GM19099 (cell line): ENCODE measurements around the gene RASSF4.

Experiments used
- POLR2A ChIP-seq: IDR thresholded peaks from 3 replicates; pipeline ENCODE4 v1.6.1; 2011; ENCODE audit warnings: low read depth; ENCODE audit not compliant: insufficient read length; ENCODE audit errors: extremely low read depth

RASSF4 gene

DNA sequence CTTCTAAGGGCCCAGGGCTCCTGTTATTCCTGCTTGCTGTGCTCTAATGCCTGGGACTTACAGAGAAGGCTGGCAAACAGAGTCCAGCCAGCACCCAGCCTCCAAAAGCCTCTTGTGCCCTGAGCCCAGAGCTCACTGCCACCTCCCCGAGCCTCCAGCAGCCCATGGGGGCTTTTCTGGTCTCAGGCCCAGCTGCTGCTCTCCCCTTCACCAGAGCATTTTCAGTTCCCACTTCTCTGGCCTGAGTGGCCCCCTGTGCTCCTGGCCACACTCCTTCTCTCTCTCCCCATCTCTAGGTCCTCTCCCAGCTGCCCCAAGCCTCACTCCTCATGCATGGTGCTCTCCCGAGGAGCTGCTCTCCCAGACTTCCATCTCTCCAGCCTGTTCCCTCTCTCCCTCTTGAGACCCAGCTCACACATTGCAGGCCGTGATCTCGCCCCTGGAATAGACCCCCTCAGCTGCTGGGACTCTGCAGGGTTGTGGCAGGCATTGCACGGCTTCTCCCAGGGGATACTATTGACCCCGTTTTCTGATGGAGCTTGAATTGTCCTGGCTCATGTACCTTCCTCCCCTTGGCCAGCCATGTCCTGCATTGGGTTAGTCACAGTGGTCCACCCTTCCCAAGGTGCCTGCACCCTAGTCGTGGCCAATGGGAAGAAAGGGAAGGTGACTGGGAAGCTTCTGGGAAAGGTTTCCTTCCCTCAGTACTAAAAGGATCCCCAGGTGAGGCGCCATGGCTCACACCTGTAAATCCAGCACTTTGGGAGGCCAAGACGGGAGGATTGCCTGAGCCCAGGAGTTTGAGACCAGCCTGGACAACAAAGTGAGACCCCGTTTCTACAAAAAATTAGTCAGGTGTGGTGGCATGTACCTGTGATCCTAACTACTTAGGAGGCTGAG, 9.0 kb upstream of the RASSF4 start:
- no peak for TF ChIP-seq POLR2A

DNA sequence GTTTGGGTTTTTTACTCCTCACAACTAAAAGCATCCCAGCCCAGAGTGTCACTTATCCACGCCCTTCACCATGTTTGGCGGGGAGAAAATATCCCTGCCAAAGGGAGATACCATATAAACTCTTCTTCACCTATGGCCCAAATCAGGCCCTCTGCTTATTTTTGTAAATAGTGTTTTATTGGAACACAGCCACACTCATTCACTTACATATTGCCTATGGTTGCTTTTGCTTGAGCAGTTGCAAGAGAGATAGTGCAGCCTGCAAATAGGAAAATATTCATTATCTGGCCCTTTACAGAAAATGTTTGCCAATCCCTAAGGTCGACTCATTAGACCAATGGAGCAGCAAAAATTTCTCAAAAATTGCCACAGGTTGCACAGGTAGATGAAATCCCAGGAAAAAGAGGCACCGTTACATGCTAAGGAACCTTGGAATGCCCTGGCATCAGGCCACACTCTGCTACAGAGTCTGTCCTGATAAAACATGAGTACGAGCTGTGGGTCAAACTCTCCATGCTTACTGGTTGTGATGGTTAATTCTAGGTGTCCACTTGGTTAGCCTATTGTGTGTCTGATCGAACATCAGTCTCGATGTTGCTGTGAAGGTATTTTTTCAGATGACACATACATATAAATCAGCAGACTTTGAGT, 7.9 kb upstream of the RASSF4 start:
- no peak for TF ChIP-seq POLR2A

DNA sequence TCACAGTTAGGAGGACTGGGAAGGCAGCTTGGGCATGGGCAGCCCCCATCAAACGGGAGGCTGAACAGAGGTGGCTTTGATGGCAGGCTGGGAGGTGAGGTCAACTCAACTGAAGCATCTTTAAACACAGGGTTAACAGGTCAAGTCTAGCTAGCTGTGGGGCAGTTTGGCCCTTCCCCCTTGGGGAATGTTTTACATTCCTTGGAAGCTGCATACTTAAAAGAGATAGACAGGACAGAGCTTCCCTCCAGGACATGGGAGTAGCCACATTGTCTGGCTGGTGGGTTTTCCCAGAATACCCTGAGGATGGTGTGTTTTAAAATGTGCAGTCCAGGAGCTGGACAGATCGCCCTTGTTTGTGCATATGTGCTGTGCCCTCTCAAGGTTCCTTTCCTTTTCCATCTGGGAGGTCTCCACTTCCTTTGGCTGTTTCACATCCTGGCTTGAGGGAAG, 6.8 kb upstream of the RASSF4 start:
- no peak for TF ChIP-seq POLR2A

DNA sequence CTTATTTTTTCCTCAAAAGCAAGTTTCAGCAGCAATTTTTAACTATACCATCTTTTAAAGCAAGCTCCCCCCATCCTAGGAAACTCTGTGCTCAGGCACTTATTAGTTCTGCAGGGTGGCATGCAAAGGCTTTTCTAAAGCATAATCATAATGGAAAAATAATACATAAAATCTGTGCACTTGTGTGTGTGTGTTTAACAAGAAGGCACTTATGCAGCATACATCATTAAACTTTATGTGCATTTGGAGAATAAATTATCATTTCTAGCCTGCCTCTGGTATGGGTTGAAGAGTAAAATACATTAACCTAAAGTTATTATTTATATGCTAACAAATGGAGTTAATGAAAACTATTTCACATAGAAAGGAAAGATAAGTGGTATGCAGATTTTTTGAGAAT, 5.6 kb upstream of the RASSF4 start:
- no peak for TF ChIP-seq POLR2A

DNA sequence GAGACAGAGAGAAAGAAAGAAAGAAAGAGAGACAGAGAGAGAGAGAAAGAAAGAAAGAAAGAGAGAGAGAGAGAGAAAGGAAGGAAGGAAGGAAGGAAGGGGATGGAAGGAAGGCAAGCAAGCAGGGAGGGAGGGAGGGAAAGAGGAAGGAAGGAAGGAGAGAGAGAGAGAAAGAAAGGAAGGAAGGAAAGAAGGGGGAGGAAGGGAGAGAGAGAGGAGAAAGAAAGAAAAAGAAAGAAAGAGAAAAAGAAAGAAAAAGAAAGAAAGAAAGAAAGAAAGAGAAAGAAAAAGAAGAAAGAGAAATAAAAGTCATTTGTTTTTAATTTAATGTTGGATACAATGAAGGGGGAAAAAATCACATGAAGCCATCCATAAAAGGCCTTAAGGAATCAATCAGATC, 4.6 kb upstream of the RASSF4 start:
- TF ChIP-seq POLR2A, result no peak

- TF ChIP-seq POLR2A, result no peak
Measured at GRCh38 chr10:44955413-44956070, 4.1 kb upstream of the RASSF4 start.

- no peak for TF ChIP-seq POLR2A
Measured at GRCh38 chr10:44956226-44956625, 3.4 kb upstream of the RASSF4 start.

GRCh38 chr10:44956717-44957706, 2.6 kb upstream of the RASSF4 start:
- TF ChIP-seq POLR2A, result no peak

DNA sequence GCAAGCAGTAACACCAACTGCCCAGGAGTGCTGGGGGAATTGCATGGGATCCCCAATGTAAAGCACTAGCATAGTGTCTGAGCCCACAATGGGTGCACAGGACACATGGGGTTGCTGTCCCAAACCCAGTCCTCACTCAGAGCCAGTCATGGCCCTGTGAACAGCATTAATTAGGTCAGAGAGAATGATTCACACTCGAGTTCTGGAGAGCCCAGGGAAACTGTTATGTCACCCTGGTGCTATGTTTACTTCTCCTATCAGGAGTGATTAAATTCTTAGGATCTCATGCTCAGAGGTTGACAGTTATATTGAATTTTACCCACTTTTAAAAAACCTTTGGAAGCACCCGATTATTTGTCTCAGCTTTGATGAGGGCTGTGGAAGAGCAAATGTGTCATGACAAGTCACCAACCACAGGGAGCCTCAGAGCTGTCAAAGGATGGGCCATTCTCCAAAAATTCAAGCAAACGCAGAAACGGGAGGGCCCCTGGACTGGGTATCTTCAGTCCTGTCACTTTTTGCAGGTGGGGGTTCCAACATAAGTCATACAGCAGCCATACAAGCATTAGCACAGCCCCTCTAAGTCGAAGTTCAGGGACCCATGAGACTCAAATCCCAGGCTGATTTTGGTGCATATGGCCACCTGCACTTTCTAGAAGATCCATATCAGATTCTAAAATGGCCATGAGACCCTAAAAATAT, 1.3 kb upstream of the RASSF4 start:
- TF ChIP-seq POLR2A, result no peak

DNA sequence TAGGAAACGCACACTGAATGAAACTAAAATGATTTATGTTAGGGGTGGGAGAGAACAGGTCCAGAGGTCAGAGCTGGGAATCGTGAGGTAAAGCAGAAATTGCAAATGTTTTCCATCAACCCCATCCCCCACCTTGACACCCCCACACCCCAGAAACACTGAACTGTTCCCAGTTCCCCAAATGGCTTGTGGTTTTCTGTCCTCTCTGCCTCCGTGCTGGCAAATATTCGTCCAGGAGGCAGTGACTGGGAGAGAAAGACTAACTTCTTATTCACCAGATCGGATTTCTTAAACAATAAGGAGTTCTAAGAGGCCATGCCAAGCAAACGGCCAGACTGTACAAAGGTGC, 730 bp upstream of the RASSF4 start:
- TF ChIP-seq POLR2A, result no peak

DNA sequence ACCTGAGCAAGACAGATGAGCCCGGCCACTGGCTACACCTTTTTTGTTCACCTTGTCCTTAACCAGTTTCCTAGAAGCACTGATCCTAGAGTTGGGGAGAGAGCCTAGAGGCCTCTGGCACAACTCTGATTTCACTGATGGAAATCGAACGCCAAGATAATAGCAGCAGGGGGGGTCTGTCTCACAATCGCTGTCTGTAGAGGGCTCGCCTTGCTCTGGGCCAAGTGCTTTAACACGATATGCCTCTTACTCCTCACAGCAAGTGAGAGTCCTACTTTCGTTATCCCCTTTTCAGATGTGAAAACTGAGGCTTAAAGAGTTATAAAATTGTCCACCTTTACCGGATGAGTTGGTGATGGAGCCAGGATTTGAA, 472 bp downstream of the RASSF4 start:
- TF ChIP-seq POLR2A, result no peak

GRCh38 chr10:44960482-44961229, 1.1 kb downstream of the RASSF4 start:
- TF ChIP-seq POLR2A, result no peak

DNA sequence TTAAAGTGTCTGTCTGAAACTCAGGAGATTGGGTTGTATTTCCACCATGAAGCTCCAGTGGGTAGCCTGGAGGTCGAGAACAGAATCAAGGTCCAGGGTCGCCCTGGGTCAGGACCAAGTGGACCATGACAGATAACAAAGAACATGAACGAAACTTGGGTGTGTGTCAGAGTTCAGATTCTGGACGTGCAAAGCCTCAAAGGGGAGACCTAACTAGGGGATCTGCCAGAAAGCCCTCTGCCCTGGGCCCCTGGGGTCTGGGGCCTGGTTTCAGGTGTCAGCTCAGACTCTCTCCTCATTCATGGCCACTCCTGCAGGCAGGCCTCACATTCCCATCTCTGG, 1.6 kb downstream of the RASSF4 start:
- no peak for TF ChIP-seq POLR2A
